Myocyte (in vitro differentiated cells): ENCODE data around the gene TRDMT1. TPM values are rescaled to one million over a fixed set of nuclear protein-coding genes. Genes with fewer than 3 reads are reported as not detected.

Experiments used
- DNase-seq: peaks from one replicate; pipeline ENCODE4 v3.0.0-alpha.2; 2012; ENCODE audit warnings: low read depth
- total RNA-seq: library from RNA; depleted of rRNA; stranded (reverse); fragments of >200 nt; gene quantifications from 2 replicates; pipeline ENCODE4 v1.2.3, GENCODE V29; 2014

TRDMT1 gene
- total RNA-seq, 1 donor from 2014 or later = 2.6 TPM

GRCh38 chr10:17109475-17110207 lies 91.8 kb downstream of the TRDMT1 start:
- peak; percentile 77 for DNase-seq

GRCh38 chr10:17109046-17109445 lies 92.4 kb downstream of the TRDMT1 start:
- no peak for DNase-seq

- DNase-seq = no peak
Observed at GRCh38 chr10:17106991-17107390, 94.5 kb downstream of the TRDMT1 start.

- DNase-seq = no peak
Observed at GRCh38 chr10:17101910-17102266, 99.6 kb downstream of the TRDMT1 start.

- DNase-seq = no peak
Observed at GRCh38 chr10:17101257-17101909, 100.1 kb downstream of the TRDMT1 start.

- no peak for DNase-seq
Observed at GRCh38 chr10:17100586-17100985, 100.9 kb downstream of the TRDMT1 start.

- no peak for DNase-seq
Observed at GRCh38 chr10:17098012-17098411, 103.5 kb downstream of the TRDMT1 start.

Other genes with a start within 250 kb of the TRDMT1 start
- gene CUBN, start 71.9 kb downstream of the TRDMT1 start, total RNA-seq = 0.40 and 0.78 TPM in 2 replicates
- 1,826 and 1,896 TPM in 2 replicates for gene VIM, start 26.6 kb upstream of the TRDMT1 start, total RNA-seq